Measurements from ENCODE around the gene TMC6.

Gene TMC6

DNA sequence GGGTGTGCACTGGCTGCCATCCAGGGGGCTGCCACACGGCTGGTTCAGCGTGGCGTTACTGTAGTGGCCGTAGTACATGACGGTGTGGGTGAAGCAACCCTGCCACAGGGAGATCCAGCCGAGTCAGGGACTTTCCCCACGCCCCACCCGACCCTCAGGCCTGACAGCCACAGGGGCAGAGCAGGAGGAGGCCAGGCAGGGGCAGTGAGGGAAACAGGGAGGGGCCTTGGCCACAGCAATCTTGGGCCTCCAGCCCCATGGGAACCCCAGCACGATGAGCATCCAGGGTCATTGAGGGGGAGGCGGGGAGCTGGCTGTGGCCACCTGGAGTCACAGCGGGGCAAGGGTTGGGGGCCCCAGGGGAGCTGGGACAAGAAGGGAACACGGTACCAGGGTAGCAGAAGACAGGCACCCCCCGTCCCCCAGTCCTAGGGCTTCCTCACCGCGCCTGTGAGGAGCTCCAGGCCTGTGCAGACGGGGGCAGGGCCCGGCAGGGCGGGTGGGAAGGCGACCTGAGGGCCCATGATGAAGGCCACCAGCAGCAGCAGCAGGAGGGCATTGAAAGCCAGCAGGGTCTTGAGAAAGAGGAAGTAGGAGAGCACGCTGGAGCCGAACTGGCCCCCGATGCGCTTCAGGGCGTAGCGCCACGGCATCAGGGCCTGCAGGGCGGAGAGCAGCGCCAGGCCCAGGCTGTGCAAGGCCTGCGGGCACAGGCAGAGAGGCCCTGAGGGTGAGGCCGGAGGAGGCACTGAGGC lies 4.3 kb downstream of the TMC6 start:
- DNase-seq (ENCODE audit: low read depth), result no peak
- H3K4me3 ChIP-seq (ENCODE audit: control insufficient read depth, low read depth, low read length), result no peak overlapping the region
- TF ChIP-seq, protein P1, sequence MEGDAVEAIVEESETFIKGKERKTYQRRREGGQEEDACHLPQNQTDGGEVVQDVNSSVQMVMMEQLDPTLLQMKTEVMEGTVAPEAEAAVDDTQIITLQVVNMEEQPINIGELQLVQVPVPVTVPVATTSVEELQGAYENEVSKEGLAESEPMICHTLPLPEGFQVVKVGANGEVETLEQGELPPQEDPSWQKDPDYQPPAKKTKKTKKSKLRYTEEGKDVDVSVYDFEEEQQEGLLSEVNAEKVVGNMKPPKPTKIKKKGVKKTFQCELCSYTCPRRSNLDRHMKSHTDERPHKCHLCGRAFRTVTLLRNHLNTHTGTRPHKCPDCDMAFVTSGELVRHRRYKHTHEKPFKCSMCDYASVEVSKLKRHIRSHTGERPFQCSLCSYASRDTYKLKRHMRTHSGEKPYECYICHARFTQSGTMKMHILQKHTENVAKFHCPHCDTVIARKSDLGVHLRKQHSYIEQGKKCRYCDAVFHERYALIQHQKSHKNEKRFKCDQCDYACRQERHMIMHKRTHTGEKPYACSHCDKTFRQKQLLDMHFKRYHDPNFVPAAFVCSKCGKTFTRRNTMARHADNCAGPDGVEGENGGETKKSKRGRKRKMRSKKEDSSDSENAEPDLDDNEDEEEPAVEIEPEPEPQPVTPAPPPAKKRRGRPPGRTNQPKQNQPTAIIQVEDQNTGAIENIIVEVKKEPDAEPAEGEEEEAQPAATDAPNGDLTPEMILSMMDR (conservative IDR thresholded peaks at IDR 0.05; ENCODE audit: control insufficient read depth, insufficient read depth, low read depth, low read length), result no peak

DNA sequence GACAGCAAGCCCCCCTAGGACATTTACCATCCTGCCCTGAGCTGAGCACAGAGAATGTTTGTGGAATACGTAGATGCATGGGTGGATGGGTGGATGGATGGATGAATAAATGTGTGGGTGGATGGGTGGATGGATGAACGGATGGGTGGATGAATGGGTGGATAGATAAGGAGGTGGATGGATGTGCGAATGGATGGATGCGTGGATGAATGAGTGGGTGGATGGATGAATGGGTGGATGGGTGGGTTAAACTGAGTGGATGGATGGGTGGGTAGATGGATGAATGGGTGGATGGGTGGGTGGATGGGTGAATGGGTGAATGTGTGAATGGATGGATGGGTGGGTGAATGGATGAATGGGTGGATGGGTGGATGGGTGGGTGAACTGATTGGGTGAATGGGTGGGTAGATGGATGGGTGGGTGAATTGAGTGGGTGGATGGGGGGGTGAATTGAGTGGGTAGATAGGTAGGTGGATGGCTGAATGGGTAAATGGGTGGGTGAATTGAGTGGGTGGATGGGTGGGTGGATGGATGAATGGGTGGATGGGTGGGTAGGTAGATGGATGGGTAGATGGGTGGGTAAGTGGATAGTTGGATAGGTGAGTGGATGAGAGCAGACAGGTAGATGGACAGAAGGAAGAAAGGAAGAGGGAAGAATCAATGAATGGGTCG lies 5.2 kb downstream of the TMC6 start:
- TF ChIP-seq, protein P1 (conservative IDR thresholded peaks at IDR 0.05; ENCODE audit: control insufficient read depth, insufficient read depth, low read depth, low read length), result no peak
- H3K4me3 ChIP-seq (ENCODE audit: control insufficient read depth, low read depth, low read length), result no peak overlapping the region
- DNase-seq (ENCODE audit: low read depth), result no peak

DNA sequence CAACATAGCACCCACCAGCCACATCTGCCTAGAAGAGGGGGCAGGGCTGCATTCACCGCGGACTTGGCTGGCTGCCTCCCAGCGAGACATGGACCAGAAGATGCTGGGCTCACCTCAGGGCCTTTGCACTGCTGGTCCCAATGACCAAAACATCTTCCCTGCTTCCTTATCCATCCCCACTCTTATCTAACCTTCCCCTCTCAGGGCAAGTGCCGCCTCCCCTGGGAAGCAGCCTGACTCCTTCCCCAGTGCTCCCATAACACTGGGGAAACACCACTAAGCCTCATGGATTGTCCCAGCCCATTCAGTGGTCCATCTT lies 5.7 kb downstream of the TMC6 start:
- DNase-seq (ENCODE audit: low read depth), result no peak

DNA sequence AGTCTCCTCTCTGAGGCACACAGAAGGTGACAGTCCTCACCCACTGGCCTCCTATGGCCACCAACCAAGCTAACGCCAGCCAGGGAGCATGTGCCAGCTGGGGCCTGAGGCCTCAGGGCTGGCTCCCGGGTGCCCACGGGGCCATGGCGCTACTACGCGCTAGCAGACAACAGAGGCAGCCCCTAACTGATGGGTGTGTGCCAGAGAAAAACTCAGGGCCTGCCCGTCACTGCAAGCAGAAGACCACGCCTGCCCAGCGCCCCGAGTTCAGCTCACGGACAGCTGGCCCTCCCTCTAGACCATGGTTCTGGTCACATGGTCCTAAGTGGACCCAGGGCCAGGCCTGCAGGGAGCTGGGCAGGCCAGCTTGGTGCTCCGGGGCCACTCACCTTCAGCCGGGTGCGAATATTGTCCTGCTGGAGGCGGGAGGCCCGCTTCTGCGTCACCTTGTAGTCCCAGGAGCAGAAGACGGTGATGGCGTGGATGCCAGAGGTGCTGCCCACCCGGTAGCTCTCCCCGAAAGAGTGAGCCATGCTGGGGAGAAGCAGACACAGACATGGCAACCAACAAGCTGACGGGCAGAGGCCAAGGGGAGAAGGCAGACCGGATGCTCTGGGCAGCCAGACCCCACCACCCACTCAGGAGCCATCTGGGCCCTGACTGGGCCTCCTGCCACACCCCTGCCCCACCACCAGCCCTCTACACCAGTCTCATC lies 6.2 kb downstream of the TMC6 start:
- TF ChIP-seq, protein P1 (conservative IDR thresholded peaks at IDR 0.05; ENCODE audit: control insufficient read depth, insufficient read depth, low read depth, low read length), result no peak
- no peak overlapping the region for H3K4me3 ChIP-seq (ENCODE audit: control insufficient read depth, low read depth, low read length)
- no peak for DNase-seq (ENCODE audit: low read depth)

More for the DNA sequence above, 5.7 kb downstream of the TMC6 start:
- TF ChIP-seq, protein P1 (conservative IDR thresholded peaks at IDR 0.05; ENCODE audit: control insufficient read depth, insufficient read depth, low read depth, low read length), result no peak
- no peak overlapping the region for H3K4me3 ChIP-seq (ENCODE audit: control insufficient read depth, low read depth, low read length)

DNA sequence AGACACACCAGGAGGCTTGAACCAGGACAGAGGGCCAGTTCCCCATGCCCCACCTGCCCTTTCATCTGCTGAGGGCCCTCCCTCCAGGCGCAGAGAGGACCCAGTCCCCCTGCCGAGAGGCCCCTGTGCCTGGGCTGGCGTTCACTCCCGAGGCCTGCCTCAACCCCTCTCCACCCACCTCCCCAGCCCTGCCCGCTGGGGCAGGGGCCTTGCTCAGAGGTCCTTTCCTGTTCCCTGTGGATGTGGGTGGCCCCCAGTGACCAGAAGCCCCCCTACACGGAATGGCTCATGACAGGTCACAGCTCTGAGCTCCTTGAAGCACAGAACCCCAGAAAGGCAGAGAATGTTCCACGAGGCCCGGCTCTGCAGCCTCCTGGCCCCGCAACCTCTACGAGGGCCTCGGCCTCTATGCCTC lies 6.7 kb downstream of the TMC6 start:
- TF ChIP-seq, protein P1 (conservative IDR thresholded peaks at IDR 0.05; ENCODE audit: control insufficient read depth, insufficient read depth, low read depth, low read length), result no peak
- DNase-seq (ENCODE audit: low read depth), result no peak
- no peak overlapping the region for H3K4me3 ChIP-seq (ENCODE audit: control insufficient read depth, low read depth, low read length)

DNA sequence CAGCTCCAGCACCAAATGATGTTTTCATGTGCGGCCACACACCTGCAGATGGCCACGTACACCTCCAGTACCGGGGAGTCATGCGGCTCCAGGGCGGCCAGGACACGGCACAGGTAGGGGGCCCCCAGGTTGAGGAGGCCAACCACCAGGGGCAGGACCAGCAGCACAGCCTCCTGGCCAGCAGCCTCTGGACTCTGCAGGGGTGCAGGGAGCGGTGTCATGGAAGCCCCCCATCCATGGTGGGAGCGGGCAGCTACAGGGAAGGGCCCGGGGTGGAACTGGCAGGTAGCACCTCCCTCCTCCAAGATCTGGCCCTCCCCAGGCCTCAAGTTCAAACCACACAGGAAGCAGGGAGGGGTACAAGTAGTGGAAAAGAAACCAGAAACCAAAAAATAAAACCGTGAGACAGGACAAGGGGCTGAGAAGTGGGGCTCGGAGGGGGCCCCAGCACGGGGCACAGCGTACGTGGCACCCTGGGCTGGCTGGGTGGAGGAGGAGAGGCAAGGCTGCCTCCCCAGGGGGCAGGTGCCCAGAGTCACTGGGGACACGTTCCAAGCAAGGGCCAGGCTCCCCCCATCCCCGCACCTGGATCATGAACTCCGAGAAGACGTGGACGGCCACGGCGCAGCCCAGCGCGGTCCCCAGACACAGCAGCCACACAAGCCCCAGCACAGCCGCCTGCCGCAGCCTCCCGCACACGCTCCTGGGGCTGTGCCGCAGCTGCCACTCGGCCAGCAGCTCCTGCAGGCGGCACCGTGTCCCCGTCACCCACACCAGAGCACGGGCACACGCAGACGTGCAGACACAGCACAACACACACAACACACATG lies 7.4 kb downstream of the TMC6 start:
- TF ChIP-seq, protein P1 (conservative IDR thresholded peaks at IDR 0.05; ENCODE audit: control insufficient read depth, insufficient read depth, low read depth, low read length), result no peak
- no peak overlapping the region for H3K4me3 ChIP-seq (ENCODE audit: control insufficient read depth, low read depth, low read length)
- no peak for DNase-seq (ENCODE audit: low read depth)
